Vagina (tissue), 2 donors: ENCODE measurements around the gene SDCBP2. TPM values are rescaled to one million over a fixed set of nuclear protein-coding genes. Genes with fewer than 3 reads are reported as not detected.

Experiments
- DNase-seq, 2 donors: peaks; one replicate each; pipeline ENCODE4 v3.0.0-alpha.2; 2017; ENCODE audit errors: extremely low spot score in 2 of 2
- H3K27ac ChIP-seq: fragments of 200-600 bp; sonication (generic); one replicate; pipeline ENCODE4 v1.5.1; 2019
- H3K27me3 ChIP-seq: fragments of 200-600 bp; sonication (generic); one replicate; pipeline ENCODE4 v1.5.1; 2019
- H3K36me3 ChIP-seq, 2 donors: fragments of 200-600 bp; sonication (generic); one replicate each; pipeline ENCODE4 v1.5.1; 2017 to 2019
- H3K4me1 ChIP-seq: fragments of 200-600 bp; sonication (generic); one replicate; pipeline ENCODE4 v1.5.1; 2019
- H3K4me3 ChIP-seq, 2 donors: fragments of 200-600 bp; sonication (generic); 1 replicate in 1 of 2; 2 replicates in 1 of 2; pipeline ENCODE4 v1.5.1; 2016 to 2019
- H3K9me3 ChIP-seq: fragments of 200-600 bp; sonication (generic); one replicate; pipeline ENCODE4 v1.5.1; 2019
- POLR2A ChIP-seq, 2 donors: fragments of 450-650 bp; IDR thresholded peaks; one replicate each; pipeline ENCODE4 v1.6.1; 2017; ENCODE audit warnings: antibody characterized with exemption in 2 of 2, mild to moderate bottlenecking in 2 of 2, moderate library complexity in 2 of 2
- POLR2AphosphoS5 ChIP-seq, 2 donors: sonication (generic); formaldehyde crosslinking; IDR thresholded peaks; one replicate each; pipeline ENCODE4 v1.9.0; 2017; ENCODE audit warnings: antibody characterized with exemption in 2 of 2, mild to moderate bottlenecking in 2 of 2, low read depth in 1 of 2; ENCODE audit not compliant: insufficient read depth in 1 of 2
- intact Hi-C: fragments of 100-400 bp; cut with DNase I; formaldehyde crosslinking; loops from one replicate; pipeline ENCODE4 v1.15.1; 2023
- total RNA-seq: library from RNA; depleted of rRNA; stranded (reverse); fragments of >200 nt; gene quantifications from one replicate; pipeline ENCODE4 v1.2.3, GENCODE V29; 2016
- TF ChIP-seq, protein P1 (sequence below), 3 experiments: fragments of 450-650 bp in 2 of 3; fragments of 200-600 bp in 1 of 3; sonication (generic) in 1 of 3; IDR thresholded peaks; one replicate each; pipeline ENCODE4 v1.5.1; 2017 to 2019; ENCODE audit warnings: antibody characterized with exemption in 3 of 3, mild to moderate bottlenecking in 2 of 3, moderate library complexity in 2 of 3

The SDCBP2 gene
- total RNA-seq, 1 donor from 2014 or later, result 43.5 TPM

DNA sequence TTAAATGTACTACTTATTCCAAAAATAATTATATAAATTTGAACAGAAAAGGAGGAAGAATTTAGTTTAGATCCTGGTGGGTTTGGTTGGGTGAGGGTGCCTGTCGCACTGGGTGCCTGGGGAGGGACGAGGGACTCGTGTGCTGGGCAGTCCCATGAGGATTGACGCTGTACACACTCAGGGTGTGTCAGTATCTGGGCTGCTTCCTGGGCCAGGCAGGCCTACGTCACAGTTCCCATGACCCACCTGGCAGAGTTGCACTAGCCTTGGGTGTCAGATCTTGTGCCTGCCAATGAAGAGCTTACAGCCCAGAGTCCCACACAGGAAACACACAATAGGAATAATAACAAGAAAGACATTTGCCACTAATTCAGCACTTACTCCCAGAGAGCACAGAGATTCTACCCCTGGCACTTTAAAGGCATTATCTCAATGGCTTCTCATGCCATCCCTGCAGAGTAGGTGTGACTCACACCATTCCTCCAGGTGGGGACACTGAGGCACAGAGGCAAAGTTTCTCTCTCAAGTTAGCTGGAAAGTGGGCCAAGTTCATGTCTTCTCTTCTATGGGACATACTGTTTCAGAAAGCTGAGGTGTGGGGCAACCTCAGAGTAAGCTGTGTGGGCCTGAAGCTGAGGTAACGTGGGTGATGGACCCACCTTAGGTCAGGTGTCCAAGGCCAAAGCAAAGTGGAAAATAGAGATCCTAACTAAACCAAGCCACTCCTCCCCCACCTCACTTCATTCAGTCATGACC lies 1.3 kb upstream of the SDCBP2 start:
- TF ChIP-seq POLR2A (IDR thresholded peaks at IDR 0.05) (no peak), POLR2AphosphoS5 (IDR thresholded peaks at IDR 0.05; ENCODE audit: insufficient read depth in 1 of 2, low read depth in 1 of 2) (peak; percentile 36 to 45)
- TF ChIP-seq, protein P1, sequence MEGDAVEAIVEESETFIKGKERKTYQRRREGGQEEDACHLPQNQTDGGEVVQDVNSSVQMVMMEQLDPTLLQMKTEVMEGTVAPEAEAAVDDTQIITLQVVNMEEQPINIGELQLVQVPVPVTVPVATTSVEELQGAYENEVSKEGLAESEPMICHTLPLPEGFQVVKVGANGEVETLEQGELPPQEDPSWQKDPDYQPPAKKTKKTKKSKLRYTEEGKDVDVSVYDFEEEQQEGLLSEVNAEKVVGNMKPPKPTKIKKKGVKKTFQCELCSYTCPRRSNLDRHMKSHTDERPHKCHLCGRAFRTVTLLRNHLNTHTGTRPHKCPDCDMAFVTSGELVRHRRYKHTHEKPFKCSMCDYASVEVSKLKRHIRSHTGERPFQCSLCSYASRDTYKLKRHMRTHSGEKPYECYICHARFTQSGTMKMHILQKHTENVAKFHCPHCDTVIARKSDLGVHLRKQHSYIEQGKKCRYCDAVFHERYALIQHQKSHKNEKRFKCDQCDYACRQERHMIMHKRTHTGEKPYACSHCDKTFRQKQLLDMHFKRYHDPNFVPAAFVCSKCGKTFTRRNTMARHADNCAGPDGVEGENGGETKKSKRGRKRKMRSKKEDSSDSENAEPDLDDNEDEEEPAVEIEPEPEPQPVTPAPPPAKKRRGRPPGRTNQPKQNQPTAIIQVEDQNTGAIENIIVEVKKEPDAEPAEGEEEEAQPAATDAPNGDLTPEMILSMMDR (IDR thresholded peaks at IDR 0.05), result no peak
- Histone ChIP-seq H3K36me3 (no peaks in the 10 kb centered on the region), H3K27me3 (no peaks in the 10 kb centered on the region), H3K9me3 (no peaks in the 10 kb centered on the region), H3K4me1 (peaks cover 54% of the 10 kb centered on the region), H3K27ac (peak overlapping the region; percentile 100), H3K4me3 (no peak overlapping the region)
- intact Hi-C loops, result no loop called here
- peak; percentile 95 to 96 for DNase-seq

DNA sequence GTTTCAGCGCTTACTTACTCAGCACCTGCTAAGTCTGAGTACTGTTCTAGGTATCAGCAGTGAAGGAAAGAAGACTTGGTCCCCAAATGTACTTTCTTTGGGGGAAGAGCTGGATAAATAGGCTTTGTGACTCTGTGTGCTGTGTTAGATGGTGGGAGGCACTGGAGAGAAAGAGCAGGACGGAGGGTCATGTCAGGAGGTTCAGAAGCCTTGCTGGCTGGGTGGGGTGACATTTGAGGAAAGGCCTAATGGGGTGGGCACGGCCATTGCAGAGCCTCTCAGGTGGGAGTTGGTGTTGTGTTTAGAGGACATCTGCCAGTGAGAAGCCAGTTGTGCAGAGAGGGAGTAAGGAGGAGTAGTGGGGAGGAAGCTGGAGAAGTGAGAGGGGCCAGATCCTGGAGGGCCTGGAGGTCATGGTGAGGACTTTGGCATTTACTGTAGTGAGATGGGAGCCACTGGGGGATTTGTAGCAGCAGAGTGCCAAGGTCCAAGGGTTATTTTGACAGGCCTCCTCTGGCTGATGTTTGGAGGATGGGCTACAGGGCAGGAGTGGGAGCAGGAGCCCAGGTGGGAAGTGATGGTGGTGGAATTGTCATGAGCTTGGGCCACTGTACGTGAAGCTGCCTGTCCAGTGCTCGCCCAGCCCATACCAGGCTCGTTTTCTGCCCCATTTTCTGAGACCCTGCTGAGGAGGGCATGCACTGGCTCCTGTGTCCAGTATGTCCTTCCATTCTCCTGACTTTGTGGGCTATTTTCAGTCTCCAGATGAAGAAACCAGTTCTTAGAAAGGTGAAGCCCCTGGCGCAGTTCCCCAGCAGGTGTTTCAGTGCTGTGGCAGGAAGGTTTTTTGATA lies 886 bp downstream of the SDCBP2 start:
- peak; percentile 86 to 92 for DNase-seq
- Histone ChIP-seq H3K4me1 (peaks cover 61% of the 10 kb centered on the region), H3K9me3 (no peaks in the 10 kb centered on the region), H3K36me3 (no peaks in the 10 kb centered on the region), H3K27ac (peak overlapping the region; percentile 100), H3K4me3 (peak overlapping the region; percentile 26 to 85), H3K27me3 (no peaks in the 10 kb centered on the region)
- no peak for TF ChIP-seq POLR2AphosphoS5 (IDR thresholded peaks at IDR 0.05; ENCODE audit: insufficient read depth in 1 of 2, low read depth in 1 of 2)
- intact Hi-C loops, result no loop called here

DNA sequence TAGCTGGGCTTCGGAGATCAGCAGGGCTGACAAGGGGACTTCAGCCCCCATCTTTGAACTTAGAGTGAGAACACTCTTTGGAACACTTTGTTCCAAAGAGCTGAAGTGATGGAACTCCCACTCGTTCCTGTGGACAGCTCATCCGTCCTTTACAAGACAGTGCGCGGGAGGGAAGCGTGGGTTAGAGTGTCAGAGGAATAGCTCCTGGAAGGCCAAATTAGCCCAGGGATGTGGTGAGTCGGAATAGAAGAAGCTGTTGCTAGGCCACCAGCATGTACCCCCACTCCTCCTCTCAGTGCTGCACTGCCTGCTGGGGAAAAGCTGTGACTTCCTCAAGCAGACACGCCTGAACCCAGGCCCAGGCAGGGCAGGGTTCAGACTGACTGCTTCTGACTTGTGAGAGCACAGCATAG lies 1.7 kb downstream of the SDCBP2 start:
- H3K4me1 ChIP-seq, result peaks cover 61% of the 10 kb centered on the region
- TF ChIP-seq, protein P1 (IDR thresholded peaks at IDR 0.05), result no peak
- TF ChIP-seq POLR2AphosphoS5 (IDR thresholded peaks at IDR 0.05; ENCODE audit: insufficient read depth in 1 of 2, low read depth in 1 of 2), result peak in 1 of 2 donors; percentile 60
- peak; percentile 90 to 94 for DNase-seq

DNA sequence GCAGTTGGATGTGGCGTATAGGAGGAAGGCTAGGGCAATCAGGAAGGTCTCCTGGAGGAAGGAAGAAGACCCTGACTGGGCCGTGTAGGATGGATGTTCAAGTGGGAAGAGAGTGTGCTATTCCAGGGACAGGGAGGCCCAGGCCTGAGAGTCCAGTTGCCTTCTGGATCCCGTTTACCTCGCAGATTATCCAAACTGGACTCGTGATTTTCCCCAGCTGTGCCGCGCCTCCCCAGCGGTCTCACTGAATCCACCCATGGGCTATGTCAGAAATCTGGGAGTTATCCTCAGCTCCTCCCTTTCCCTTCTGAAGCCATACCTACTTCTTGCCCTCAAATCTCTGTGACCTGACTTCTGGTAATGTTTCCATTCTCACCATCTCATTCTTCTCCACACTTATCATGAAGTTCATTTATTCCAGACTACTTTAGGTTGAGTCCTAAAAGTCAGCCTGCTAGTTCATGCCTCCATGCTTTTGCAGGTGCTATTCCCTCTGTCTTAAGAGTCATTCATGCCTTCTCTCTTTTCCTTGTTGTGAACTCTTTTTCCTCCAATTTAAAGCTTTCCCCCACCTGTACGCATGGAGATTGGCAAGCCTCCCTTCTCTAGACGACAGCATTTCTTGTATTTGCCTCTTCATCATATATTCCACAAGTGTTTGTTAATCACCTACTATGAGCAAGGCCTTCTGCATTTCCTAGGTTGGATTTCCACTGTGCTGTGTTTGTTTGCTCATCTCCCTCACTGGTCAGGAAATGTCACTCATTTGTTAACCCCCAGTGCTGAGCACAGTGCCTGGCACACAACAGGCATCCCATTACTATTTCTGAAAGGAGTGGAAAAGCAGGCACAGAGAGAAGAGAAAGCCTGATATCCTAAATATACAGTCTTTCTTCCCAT lies 2.7 kb downstream of the SDCBP2 start:
- peak overlapping the region; percentile 85 to 90 for H3K4me3 ChIP-seq
- H3K27ac ChIP-seq, result peak overlapping the region; percentile 100
- TF ChIP-seq POLR2AphosphoS5 (IDR thresholded peaks at IDR 0.05; ENCODE audit: insufficient read depth in 1 of 2, low read depth in 1 of 2) (no peak), POLR2A (IDR thresholded peaks at IDR 0.05) (no peak)
- TF ChIP-seq, protein P1 (IDR thresholded peaks at IDR 0.05), result no peak
- no peaks in the 10 kb centered on the region for H3K36me3 ChIP-seq
- peak; percentile 72 to 84 for DNase-seq
- peaks cover 61% of the 10 kb centered on the region for H3K4me1 ChIP-seq
- H3K27me3 ChIP-seq, result no peaks in the 10 kb centered on the region
- no peaks in the 10 kb centered on the region for H3K9me3 ChIP-seq
- intact Hi-C loops, result no loop called here

More for the DNA sequence above, 1.7 kb downstream of the SDCBP2 start:
- Histone ChIP-seq H3K9me3 (no peaks in the 10 kb centered on the region), H3K36me3 (no peaks in the 10 kb centered on the region), H3K27ac (peak overlapping the region; percentile 100), H3K27me3 (no peaks in the 10 kb centered on the region), H3K4me3 (peak overlapping the region; percentile 26 to 85)
- intact Hi-C loops, result no loop called here
